ENCODE data around the gene PDE4A. TPM values are rescaled to one million over a fixed set of nuclear protein-coding genes. Genes with fewer than 3 reads are reported as not detected.

Gene PDE4A
- total RNA-seq, 1 donor, result 7.0 TPM

DNA sequence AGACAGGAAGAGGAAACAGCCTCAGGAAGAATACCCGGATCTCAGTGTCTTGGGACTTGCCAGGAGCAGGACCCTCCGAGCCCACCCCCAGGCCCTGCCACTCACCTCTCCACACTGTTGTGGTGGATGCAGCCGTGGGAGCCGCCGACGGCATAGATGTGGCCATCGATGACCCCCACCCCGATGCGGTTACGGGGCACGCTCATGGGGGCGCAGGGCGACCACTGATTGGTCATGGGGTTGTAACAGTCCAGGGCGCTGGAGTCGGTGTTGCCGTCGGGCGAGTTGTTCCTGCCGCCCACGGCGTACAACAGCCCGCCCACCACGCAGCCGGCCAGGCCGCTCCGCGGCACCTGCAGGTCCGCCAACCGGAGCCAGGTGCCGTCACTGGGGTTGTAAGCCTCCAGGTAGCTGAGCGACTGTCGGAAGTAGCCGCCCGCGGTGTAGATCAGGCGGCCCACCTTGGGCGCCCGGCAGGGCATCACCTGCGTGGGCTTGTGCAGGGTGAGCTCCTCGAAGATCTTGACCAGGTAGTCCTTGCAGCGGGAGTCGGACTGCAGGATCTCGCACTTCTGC, 71.2 kb downstream of the PDE4A start:
- no peak for DNase-seq (ENCODE audit: low read depth)
- TF ChIP-seq, protein P1, sequence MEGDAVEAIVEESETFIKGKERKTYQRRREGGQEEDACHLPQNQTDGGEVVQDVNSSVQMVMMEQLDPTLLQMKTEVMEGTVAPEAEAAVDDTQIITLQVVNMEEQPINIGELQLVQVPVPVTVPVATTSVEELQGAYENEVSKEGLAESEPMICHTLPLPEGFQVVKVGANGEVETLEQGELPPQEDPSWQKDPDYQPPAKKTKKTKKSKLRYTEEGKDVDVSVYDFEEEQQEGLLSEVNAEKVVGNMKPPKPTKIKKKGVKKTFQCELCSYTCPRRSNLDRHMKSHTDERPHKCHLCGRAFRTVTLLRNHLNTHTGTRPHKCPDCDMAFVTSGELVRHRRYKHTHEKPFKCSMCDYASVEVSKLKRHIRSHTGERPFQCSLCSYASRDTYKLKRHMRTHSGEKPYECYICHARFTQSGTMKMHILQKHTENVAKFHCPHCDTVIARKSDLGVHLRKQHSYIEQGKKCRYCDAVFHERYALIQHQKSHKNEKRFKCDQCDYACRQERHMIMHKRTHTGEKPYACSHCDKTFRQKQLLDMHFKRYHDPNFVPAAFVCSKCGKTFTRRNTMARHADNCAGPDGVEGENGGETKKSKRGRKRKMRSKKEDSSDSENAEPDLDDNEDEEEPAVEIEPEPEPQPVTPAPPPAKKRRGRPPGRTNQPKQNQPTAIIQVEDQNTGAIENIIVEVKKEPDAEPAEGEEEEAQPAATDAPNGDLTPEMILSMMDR (IDR thresholded peaks at IDR 0.05; ENCODE audit: insufficient read depth, low read length), result no peak
- H3K4me3 ChIP-seq (ENCODE audit: low read depth, low read length), result no peak overlapping the region

DNA sequence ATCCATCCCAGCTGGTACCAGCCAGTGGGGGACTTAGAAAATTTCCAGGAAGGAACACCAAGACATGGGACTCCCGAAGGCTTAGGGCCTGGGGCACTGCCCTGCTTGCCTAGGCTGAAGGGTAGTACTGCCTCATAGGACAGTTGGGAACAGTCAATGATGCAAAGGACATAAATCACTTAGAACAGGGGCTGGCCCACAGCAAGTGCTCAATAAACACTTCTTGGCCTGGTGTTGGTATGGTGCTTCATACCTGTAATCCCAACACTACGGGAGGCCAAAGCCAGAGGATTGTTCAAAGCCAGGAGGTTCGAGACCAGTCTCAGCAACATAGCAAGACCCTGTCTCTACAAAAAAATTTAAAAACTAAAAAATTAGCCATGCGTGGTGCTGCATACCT, 77.0 kb downstream of the PDE4A start:
- H3K4me3 ChIP-seq (ENCODE audit: low read depth, low read length), result no peak overlapping the region
- DNase-seq (ENCODE audit: low read depth), result no peak
- TF ChIP-seq, protein P1 (IDR thresholded peaks at IDR 0.05; ENCODE audit: insufficient read depth, low read length), result no peak

DNA sequence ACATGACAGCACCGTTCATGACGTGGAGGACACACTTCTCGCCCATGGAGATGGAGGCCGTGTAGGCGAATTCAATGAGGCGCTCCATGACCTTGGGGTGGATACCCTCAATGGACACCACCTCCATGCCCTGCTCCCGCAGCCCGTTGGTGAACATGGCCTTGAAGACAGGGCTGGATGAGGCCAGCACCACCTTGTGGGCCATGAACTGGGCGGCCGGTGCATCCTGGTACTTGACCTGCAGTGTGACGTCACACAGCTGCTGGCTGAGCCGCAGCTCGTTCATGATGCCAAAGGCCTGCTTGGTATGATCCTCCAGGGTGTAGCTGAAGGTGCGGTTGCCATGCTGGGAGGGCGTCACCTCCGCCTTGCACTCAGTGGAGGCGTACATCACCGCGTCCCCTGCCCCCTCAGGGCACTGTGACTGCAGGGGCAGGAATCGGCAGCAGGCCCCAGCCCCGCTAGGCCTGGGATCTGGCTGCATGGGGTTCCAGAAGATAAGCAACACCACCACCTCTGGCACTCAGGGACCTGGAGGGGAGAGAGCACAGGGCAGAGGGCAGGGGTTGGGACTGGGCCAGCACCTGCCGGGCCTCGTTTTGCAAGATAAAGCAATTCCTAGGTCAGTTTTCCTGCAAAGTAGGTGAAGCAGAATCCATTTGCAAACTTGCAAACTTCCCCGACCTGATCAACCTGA, 79.4 kb downstream of the PDE4A start:
- H3K4me3 ChIP-seq (ENCODE audit: low read depth, low read length), result no peak overlapping the region
- TF ChIP-seq, protein P1 (IDR thresholded peaks at IDR 0.05; ENCODE audit: insufficient read depth, low read length), result no peak
- DNase-seq (ENCODE audit: low read depth), result no peak

DNA sequence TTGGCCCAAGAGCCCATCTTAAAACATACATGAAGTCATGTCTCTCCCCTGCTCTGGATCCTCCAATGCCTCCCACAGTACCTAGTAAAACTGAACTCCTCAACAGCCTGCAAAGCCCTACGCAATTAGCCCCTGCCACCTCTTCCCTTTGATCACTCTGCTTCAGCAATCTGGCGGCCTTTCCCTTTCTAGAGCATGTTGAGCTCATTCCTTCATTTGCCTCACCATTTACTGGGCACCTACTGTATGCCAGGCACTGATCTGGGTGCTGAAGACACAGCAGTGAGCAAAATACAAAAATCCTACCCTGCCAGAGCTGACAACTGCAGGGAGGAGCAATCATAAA, 79.9 kb downstream of the PDE4A start:
- DNase-seq (ENCODE audit: low read depth), result no peak
- H3K4me3 ChIP-seq (ENCODE audit: low read depth, low read length), result no peak overlapping the region
- TF ChIP-seq, protein P1 (IDR thresholded peaks at IDR 0.05; ENCODE audit: insufficient read depth, low read length), result no peak

DNA sequence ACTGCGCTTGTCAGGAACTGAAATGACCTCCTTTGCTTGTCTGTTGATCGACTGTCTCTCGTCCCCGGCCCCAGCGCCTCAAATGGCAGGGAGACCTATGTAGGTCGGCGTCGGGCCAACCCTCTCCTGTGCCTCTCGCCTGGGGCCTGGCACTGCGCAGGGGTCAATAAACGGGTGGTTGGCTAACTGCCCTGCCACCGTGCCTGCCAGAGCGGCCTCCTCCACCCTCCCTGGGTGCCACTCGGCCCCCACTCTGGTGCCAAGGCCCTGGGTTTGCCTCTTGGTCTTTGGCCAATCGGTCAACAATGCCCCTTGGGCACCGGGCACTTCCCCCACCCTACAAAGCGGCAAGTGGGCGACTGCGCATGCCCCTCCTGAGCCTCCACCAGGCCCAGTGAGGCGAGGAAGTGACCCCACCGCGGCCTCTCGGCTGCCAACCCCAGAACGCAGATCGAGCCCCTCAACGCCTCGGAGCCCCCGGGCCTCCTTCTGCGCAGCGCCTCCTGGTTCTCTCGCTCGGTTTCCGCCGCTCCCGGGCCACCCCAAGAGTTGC, 81.7 kb downstream of the PDE4A start:
- TF ChIP-seq, protein P1 (IDR thresholded peaks at IDR 0.05; ENCODE audit: insufficient read depth, low read length), result no peak
- peak overlapping the region; percentile 92 for H3K4me3 ChIP-seq (ENCODE audit: low read depth, low read length)
- peak; percentile 47 for DNase-seq (ENCODE audit: low read depth)

DNA sequence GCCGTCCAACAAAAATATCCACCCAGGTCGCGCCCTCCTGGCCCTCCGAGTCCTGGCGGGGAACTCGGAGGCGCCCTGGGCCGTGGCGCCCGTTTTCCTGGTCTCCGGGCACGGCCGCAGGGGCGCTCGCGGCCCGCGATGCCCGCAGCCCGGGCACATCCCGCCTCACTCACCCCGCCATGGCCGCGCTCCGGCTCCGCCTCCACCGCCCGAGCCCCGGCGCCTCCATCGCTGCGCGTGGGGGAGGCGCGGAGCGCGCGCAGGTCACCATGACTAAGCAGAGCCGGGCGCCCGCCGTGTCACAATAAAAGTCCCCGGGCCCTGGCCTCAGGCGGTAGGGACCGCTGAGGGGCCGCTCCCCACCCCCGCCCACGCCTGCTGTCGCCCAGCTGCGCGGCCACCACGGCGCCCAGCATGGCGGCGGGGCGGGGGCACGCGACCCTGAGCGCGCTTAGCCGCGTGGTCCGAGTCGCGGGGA, 82.2 kb downstream of the PDE4A start:
- peak overlapping the region; percentile 92 for H3K4me3 ChIP-seq (ENCODE audit: low read depth, low read length)
- TF ChIP-seq, protein P1 (IDR thresholded peaks at IDR 0.05; ENCODE audit: insufficient read depth, low read length), result no peak
- DNase-seq (ENCODE audit: low read depth), result peak; percentile 83

All from fibroblast of the aortic adventitia (primary cell).